Fibroblast of skin of abdomen (primary cell): Measurements from ENCODE around the gene PLEKHG4B. TPM values are rescaled to one million over a fixed set of nuclear protein-coding genes. Genes with fewer than 3 reads are reported as not detected.
"Not testable (repeated sequence)": the region's sequence is repeated elsewhere in the genome, so short reads cannot be mapped to it uniquely, and the experiment has no call there.

Source experiments
- DNase-seq: peaks from one replicate; pipeline ENCODE4 v3.0.0-alpha.2; 2013
- polyA plus RNA-seq, 2 experiments: library from polyadenylated mRNA; unstranded; fragments of 120-200 nt; gene quantifications; one replicate each; pipeline ENCODE4 v1.2.1, GENCODE V29; 2013; ENCODE audit not compliant: insufficient read length in 2 of 2

The PLEKHG4B gene
- polyA plus RNA-seq (2013, experiment 1 of 2; ENCODE audit: insufficient read length): 3.2 TPM
- polyA plus RNA-seq (2013, experiment 2 of 2; ENCODE audit: insufficient read length): 3.3 TPM

- DNase-seq: peak; percentile 34
Observed at GRCh38 chr5:91556-92263, at the start of gene PLEKHG4B. Gene PLEKHG4B (plus strand): TSS chr5:92168. CDS start chr5:92232, 64 bp downstream.

- peak; percentile 4 for DNase-seq
Observed at GRCh38 chr5:42250-42649, 49.7 kb upstream of the PLEKHG4B start.

GRCh38 chr5:48192-48591 lies 43.8 kb upstream of the PLEKHG4B start:
- no peak for DNase-seq

- DNase-seq: not testable (repeated sequence)
Observed at GRCh38 chr5:49530-49929, 42.4 kb upstream of the PLEKHG4B start.

GRCh38 chr5:49953-50544 lies 41.9 kb upstream of the PLEKHG4B start:
- no peak for DNase-seq

GRCh38 chr5:50724-51499 lies 41.1 kb upstream of the PLEKHG4B start:
- DNase-seq: no peak

GRCh38 chr5:51500-51823 lies 40.5 kb upstream of the PLEKHG4B start:
- no peak for DNase-seq

- peak; percentile 29 for DNase-seq
Observed at GRCh38 chr5:53381-54174, 38.4 kb upstream of the PLEKHG4B start.

GRCh38 chr5:54175-54730 lies 37.7 kb upstream of the PLEKHG4B start:
- no peak for DNase-seq

GRCh38 chr5:54876-55569 lies 36.9 kb upstream of the PLEKHG4B start:
- no peak for DNase-seq

GRCh38 chr5:56561-57290 lies 35.2 kb upstream of the PLEKHG4B start:
- peak; percentile 29 for DNase-seq

GRCh38 chr5:60250-60649 lies 31.7 kb upstream of the PLEKHG4B start:
- DNase-seq: not testable (repeated sequence)

- no peak for DNase-seq
Observed at GRCh38 chr5:70440-70839, 21.5 kb upstream of the PLEKHG4B start.

GRCh38 chr5:72316-73180 lies 19.4 kb upstream of the PLEKHG4B start:
- DNase-seq: not testable (repeated sequence)

- DNase-seq: not testable (repeated sequence)
Observed at GRCh38 chr5:73181-73447, 18.9 kb upstream of the PLEKHG4B start.

- no peak for DNase-seq
Observed at GRCh38 chr5:73768-74502, 18.0 kb upstream of the PLEKHG4B start.

GRCh38 chr5:74503-75109 lies 17.4 kb upstream of the PLEKHG4B start:
- no peak for DNase-seq

- no peak for DNase-seq
Observed at GRCh38 chr5:75331-76320, 16.3 kb upstream of the PLEKHG4B start.
